ENCODE results near the gene RPL39. TPM values are rescaled to one million over a fixed set of nuclear protein-coding genes. Genes with fewer than 3 reads are reported as not detected.
"Not testable (repeated sequence)": the region's sequence is repeated elsewhere in the genome, so short reads cannot be mapped to it uniquely, and the experiment has no call there.

The RPL39 gene
- total RNA-seq: 1,000 to 10,000 TPM; 2,946 to 2,967 TPM

- peak; percentile 94 to 95 for ATAC-seq (replicated peaks in 1 of 2)
- peaks cover 11 to 15% of the 10 kb centered on the region in 2 donors for H3K36me3 Mint-ChIP-seq (ENCODE audit: insufficient read depth in 2 of 2)
- peak within 1 kb of the TSS; percentile 97 for H3K27ac Mint-ChIP-seq
- no peaks in the 10 kb centered on the region for H3K9me3 Mint-ChIP-seq
- peak within 1 kb of the TSS; percentile 92 to 96 for H3K4me3 Mint-ChIP-seq
- H3K27me3 Mint-ChIP-seq (ENCODE audit: low read depth): no peaks in the 10 kb centered on the region
- peaks cover 36% of the 10 kb centered on the region for H3K4me1 Mint-ChIP-seq (ENCODE audit: low read depth)
- peak; percentile 78 to 87 for DNase-seq
Measured at GRCh38 chrX:119791437-119792231, at the start of gene RPL39. RPL39 (minus strand) TSS chrX:119791630; CDS start chrX:119791576, 54 bp downstream.

GRCh38 chrX:119833905-119834304, 42.5 kb upstream of the RPL39 start:
- ATAC-seq (replicated peaks in 1 of 2): no peak
- Mint-ChIP-seq H3K27me3 (ENCODE audit: low read depth) (peaks cover 24% of the 10 kb centered on the region), H3K4me1 (ENCODE audit: low read depth) (no peaks in the 10 kb centered on the region), H3K27ac (no peak overlapping the region), H3K9me3 (no peaks in the 10 kb centered on the region), H3K36me3 (ENCODE audit: insufficient read depth in 2 of 2) (peaks cover 19 to 33% of the 10 kb centered on the region in 2 donors), H3K4me3 (no peak overlapping the region)
- no peak for DNase-seq

GRCh38 chrX:119828446-119828845, 37.0 kb upstream of the RPL39 start:
- ATAC-seq (replicated peaks in 1 of 2) (peak; percentile 29 to 30), DNase-seq (no peak)
- Mint-ChIP-seq H3K4me3 (no peak overlapping the region), H3K27ac (no peak overlapping the region), H3K4me1 (ENCODE audit: low read depth) (peaks cover 15% of the 10 kb centered on the region), H3K9me3 (no peaks in the 10 kb centered on the region), H3K36me3 (ENCODE audit: insufficient read depth in 2 of 2) (peaks cover 10 to 16% of the 10 kb centered on the region in 2 donors), H3K27me3 (ENCODE audit: low read depth) (peaks cover 16% of the 10 kb centered on the region)

DNA sequence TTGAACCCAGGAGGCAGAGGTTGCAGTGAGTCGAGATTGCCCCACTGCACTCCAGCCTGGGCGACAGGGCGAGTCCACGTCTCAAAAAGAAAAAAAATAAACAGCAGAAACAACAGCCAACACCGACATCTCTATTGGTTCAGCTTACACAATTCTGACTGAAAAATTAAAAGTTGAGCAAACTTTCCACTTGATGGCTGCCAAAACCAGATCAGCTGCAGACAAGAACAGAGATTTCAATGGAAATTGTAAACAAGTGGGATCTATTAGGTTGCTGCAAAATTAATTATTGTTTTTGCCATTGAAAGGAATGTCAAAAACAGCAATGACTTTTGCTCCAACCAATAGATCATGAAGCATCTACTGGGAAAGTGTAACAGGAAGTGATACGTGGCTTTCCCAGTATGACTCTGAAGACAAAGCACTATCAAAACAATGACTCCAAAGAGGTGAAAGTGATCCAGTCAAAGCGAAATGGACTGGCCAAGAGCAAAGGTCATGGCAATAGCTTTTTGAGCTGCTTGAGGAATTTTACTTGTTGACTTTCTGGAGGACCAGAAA, 35.0 kb upstream of the RPL39 start:
- Mint-ChIP-seq H3K27me3 (ENCODE audit: low read depth) (peaks cover 16% of the 10 kb centered on the region), H3K27ac (peak overlapping the region; percentile 33), H3K9me3 (no peaks in the 10 kb centered on the region), H3K4me1 (ENCODE audit: low read depth) (peaks cover 25% of the 10 kb centered on the region), H3K4me3 (peak overlapping the region in 1 of 2 donors; percentile 48), H3K36me3 (ENCODE audit: insufficient read depth in 2 of 2) (peaks cover 10 to 14% of the 10 kb centered on the region in 2 donors)
- ATAC-seq (replicated peaks in 1 of 2) (peak; percentile 72 to 85), DNase-seq (peak; percentile 22 to 39)

GRCh38 chrX:119824221-119824620, 32.8 kb upstream of the RPL39 start:
- H3K27me3 Mint-ChIP-seq (ENCODE audit: low read depth): not testable (repeated sequence)

GRCh38 chrX:119821703-119822102, 30.3 kb upstream of the RPL39 start:
- peak overlapping the region; percentile 62 for H3K27ac Mint-ChIP-seq

More at GRCh38 chrX:119824221-119824620, 32.8 kb upstream of the RPL39 start:
- H3K4me1 Mint-ChIP-seq (ENCODE audit: low read depth): peaks cover 29% of the 10 kb centered on the region
- not testable (repeated sequence) for ATAC-seq (replicated peaks in 1 of 2); H3K9me3 Mint-ChIP-seq; H3K36me3 Mint-ChIP-seq (ENCODE audit: insufficient read depth in 2 of 2); DNase-seq; H3K27ac Mint-ChIP-seq; H3K4me3 Mint-ChIP-seq

DNA sequence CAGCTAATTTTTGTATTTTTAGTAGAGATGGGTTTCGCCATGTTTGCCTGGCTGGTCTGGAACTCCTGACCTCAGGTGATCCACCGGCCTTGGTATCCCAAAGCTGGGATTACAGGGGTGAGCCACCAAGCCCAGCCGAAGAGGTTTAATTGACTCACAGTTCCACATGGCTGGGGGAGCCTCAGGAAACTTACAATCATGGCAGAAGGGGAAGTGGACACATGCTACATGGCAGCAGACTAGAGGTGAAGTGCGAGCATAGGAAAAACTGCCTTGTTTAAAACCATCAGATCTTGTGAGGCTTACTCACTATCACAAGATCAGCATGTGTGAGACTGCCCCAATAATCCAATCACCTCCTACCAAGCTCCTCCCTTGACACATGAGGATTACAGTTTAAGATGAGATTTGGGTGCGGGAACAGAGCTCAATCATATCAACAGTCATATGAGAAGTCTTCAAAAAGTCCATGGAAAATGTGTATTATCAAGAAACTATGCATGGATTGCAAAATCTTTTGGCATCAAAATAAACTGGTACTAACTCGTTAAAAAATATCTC, 25.8 kb upstream of the RPL39 start:
- H3K36me3 Mint-ChIP-seq (ENCODE audit: insufficient read depth in 2 of 2): peaks cover 0 to 2% of the 10 kb centered on the region in 2 donors
- no peak for DNase-seq
- peaks cover 7% of the 10 kb centered on the region for H3K27me3 Mint-ChIP-seq (ENCODE audit: low read depth)
- peaks cover 17% of the 10 kb centered on the region for H3K4me1 Mint-ChIP-seq (ENCODE audit: low read depth)
- H3K4me3 Mint-ChIP-seq: peak overlapping the region in 1 of 2 donors; percentile 32
- no peak for ATAC-seq (replicated peaks in 1 of 2)
- H3K9me3 Mint-ChIP-seq: no peaks in the 10 kb centered on the region
- peak overlapping the region; percentile 38 for H3K27ac Mint-ChIP-seq

More at GRCh38 chrX:119821703-119822102, 30.3 kb upstream of the RPL39 start:
- H3K4me1 Mint-ChIP-seq (ENCODE audit: low read depth): peaks cover 30% of the 10 kb centered on the region
- not testable (repeated sequence) for DNase-seq; H3K9me3 Mint-ChIP-seq; H3K36me3 Mint-ChIP-seq (ENCODE audit: insufficient read depth in 2 of 2)
- H3K4me3 Mint-ChIP-seq: peak overlapping the region; percentile 37 to 39
- peak; percentile 81 to 83 for ATAC-seq (replicated peaks in 1 of 2)
- peaks cover 12% of the 10 kb centered on the region for H3K27me3 Mint-ChIP-seq (ENCODE audit: low read depth)

- Mint-ChIP-seq H3K4me1 (ENCODE audit: low read depth) (peaks cover 8% of the 10 kb centered on the region), H3K27ac (no peak overlapping the region), H3K36me3 (ENCODE audit: insufficient read depth in 2 of 2) (peaks cover 0 to 2% of the 10 kb centered on the region in 2 donors), H3K4me3 (no peak overlapping the region), H3K9me3 (no peaks in the 10 kb centered on the region), H3K27me3 (ENCODE audit: low read depth) (peaks cover 7% of the 10 kb centered on the region)
- DNase-seq (no peak), ATAC-seq (replicated peaks in 1 of 2) (no peak)
Measured at GRCh38 chrX:119816300-119816699, 24.9 kb upstream of the RPL39 start.

DNA sequence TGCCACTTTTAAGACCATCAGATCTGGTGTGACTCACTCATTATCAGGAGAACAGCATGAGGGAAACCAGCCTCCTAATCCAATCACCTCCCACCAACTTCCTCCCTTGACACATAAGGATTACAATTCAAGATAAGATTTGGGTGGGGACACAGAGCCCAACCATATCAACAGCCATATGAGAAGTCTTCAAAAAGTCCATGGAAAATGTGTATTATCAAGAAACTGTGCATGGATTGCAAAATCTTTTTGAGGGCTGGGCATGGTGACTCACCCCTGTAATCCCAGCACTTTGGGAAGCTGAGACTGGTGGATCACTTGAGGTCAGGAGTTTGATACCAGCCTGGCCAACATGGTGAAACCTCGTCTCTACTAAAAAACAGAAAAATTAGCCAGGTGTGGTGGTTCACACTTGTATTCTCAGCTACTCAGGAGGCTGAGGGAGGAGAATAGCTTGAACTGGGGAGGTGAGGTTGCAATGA, 17.8 kb upstream of the RPL39 start:
- DNase-seq: no peak

GRCh38 chrX:119808461-119808860, 17.0 kb upstream of the RPL39 start:
- H3K4me1 Mint-ChIP-seq (ENCODE audit: low read depth); ATAC-seq (replicated peaks in 1 of 2); H3K4me3 Mint-ChIP-seq; H3K36me3 Mint-ChIP-seq (ENCODE audit: insufficient read depth in 2 of 2); DNase-seq; H3K27ac Mint-ChIP-seq; H3K9me3 Mint-ChIP-seq: not testable (repeated sequence)
- peaks cover 13% of the 10 kb centered on the region for H3K27me3 Mint-ChIP-seq (ENCODE audit: low read depth)

More for the DNA sequence above, 17.8 kb upstream of the RPL39 start:
- H3K27me3 Mint-ChIP-seq (ENCODE audit: low read depth): peaks cover 13% of the 10 kb centered on the region
- no peak overlapping the region for H3K4me3 Mint-ChIP-seq
- H3K9me3 Mint-ChIP-seq: peaks cover 0 to 1% of the 10 kb centered on the region in 2 donors
- no peaks in the 10 kb centered on the region for H3K4me1 Mint-ChIP-seq (ENCODE audit: low read depth)
- H3K36me3 Mint-ChIP-seq (ENCODE audit: insufficient read depth in 2 of 2): peaks cover 0 to 6% of the 10 kb centered on the region in 2 donors
- no peak for ATAC-seq (replicated peaks in 1 of 2)
- no peak overlapping the region for H3K27ac Mint-ChIP-seq

DNA sequence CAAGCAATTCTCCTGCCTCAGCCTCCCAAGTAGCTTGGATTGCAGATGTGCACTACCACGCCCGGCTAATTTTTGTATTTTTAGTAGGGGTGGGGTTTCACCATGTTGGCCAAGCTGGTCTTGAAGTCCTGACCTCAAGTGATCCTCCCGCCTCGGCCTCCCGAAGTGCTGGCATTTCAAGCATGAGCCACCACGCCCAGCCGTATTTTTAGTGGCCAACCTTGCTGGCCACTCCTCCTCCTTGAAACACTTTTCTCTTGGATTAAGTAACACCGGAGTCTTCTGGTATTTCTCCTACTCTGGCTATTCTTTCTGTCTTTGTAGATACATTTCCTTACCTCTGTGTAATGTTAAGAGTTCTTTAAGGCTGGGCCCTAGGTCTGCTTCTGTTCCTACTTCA, 11.1 kb upstream of the RPL39 start:
- H3K9me3 Mint-ChIP-seq: no peaks in the 10 kb centered on the region
- H3K27ac Mint-ChIP-seq: no peak overlapping the region
- DNase-seq (no peak), ATAC-seq (replicated peaks in 1 of 2) (no peak)
- peaks cover 0 to 3% of the 10 kb centered on the region in 2 donors for H3K36me3 Mint-ChIP-seq (ENCODE audit: insufficient read depth in 2 of 2)
- H3K27me3 Mint-ChIP-seq (ENCODE audit: low read depth): peaks cover 11% of the 10 kb centered on the region
- no peaks in the 10 kb centered on the region for H3K4me1 Mint-ChIP-seq (ENCODE audit: low read depth)
- H3K4me3 Mint-ChIP-seq: no peak overlapping the region

DNA sequence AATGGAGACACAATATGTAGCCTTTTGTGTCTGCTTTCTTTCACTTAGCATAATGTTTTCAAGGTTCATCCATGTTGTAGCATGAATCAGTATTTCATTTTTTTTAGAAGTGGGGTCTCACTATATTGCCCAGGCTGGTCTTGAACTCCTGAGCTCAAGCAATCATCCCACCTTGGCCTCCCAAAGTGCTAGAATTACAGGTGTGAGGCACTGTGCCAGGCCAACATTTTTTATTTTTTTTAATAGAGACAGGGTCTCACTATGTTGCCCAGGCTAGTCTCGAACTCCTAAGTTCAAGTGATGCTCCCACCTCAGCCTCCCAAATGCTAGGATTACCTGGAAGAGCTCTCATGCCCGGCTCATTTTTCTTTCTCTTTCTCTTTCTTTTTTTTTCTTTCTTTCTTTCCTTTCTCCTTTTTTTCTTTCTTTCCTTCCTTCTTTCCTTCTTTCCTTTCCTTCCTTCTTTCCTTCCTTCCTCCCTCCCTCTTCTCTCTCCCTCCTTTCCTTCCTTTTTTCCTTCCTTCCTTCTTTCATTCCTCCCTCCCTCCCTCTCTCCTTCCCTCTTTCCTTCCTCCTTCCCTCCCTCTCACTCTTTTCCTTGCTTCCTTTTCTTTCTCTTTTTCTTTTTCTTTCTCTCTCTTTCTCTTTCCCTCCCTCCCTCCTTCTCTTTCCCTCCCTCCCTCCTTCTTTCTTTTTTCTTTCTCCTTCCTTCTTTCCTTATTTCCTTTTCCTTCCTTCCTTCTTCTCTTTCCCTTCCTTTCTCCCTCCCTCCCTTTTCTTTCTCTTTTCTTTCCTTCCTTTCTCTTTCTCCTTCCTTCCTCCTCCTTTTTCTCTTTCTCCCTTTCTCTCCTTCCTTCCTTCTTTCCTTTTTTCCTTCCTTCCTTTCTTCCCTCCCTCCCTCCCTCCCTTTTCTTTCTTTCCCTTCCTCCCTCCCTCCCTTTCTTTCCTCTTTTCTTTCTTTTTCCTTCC, 10.1 kb upstream of the RPL39 start:
- no peaks in the 10 kb centered on the region for H3K9me3 Mint-ChIP-seq
- peaks cover 0 to 1% of the 10 kb centered on the region in 2 donors for H3K36me3 Mint-ChIP-seq (ENCODE audit: insufficient read depth in 2 of 2)
- DNase-seq: no peak
- H3K4me1 Mint-ChIP-seq (ENCODE audit: low read depth): no peaks in the 10 kb centered on the region
- no peak for ATAC-seq (replicated peaks in 1 of 2)
- no peak overlapping the region for H3K4me3 Mint-ChIP-seq
- no peak overlapping the region for H3K27ac Mint-ChIP-seq
- peaks cover 6% of the 10 kb centered on the region for H3K27me3 Mint-ChIP-seq (ENCODE audit: low read depth)
